ENCODE data around the gene PSMD9.

The PSMD9 gene

GRCh38 chr12:121918679-121919038, 30.1 kb downstream of the PSMD9 start:
- H3K9me2 ChIP-seq (replicated peaks; ENCODE audit: insufficient read depth, low read length), result no peaks in the 10 kb centered on the region
- H3K4me3 ChIP-seq (ENCODE audit: insufficient read depth, low read length, poor library complexity, severe bottlenecking), result peak overlapping the region; percentile 59
- no peak overlapping the region for H2AFZ ChIP-seq (ENCODE audit: low read depth, low read length, severe bottlenecking)
- H3K36me3 ChIP-seq (ENCODE audit: low read length), result no peaks in the 10 kb centered on the region
- H3K4me2 ChIP-seq (ENCODE audit: low read depth, low read length, poor library complexity, severe bottlenecking), result peak overlapping the region; percentile 69
- H3K9me3 ChIP-seq (ENCODE audit: insufficient read depth, low read length), result no peaks in the 10 kb centered on the region
- H3K9ac ChIP-seq (ENCODE audit: low read length), result peak overlapping the region; percentile 65
- peaks cover 36% of the 10 kb centered on the region for H3F3A ChIP-seq (ENCODE audit: insufficient read depth)
- H3K27ac ChIP-seq (ENCODE audit: low read depth, low read length), result peak overlapping the region; percentile 86
- TF ChIP-seq EZH2phosphoT487 (conservative IDR thresholded peaks at IDR 0.05; ENCODE audit: low read length) (no peak), CTCF (IDR thresholded peaks at IDR 0.05; ENCODE audit: insufficient read depth, low read length, poor library complexity, severe bottlenecking) (no peak)
- no peaks in the 10 kb centered on the region for H3K27me3 ChIP-seq (ENCODE audit: low read length)
- no peaks in the 10 kb centered on the region; the same call in 1 of the 2 replicates for H3K79me2 ChIP-seq (ENCODE audit: insufficient read depth, low read length)
- H4K20me1 ChIP-seq (ENCODE audit: low read depth, low read length), result no peaks in the 10 kb centered on the region

- H3K9me2 ChIP-seq (replicated peaks; ENCODE audit: insufficient read depth, low read length), result no peaks in the 10 kb centered on the region
- H3K36me3 ChIP-seq (ENCODE audit: low read length), result no peaks in the 10 kb centered on the region
- H3K79me2 ChIP-seq (ENCODE audit: insufficient read depth, low read length), result no peaks in the 10 kb centered on the region; the same call in 1 of the 2 replicates
- H3K4me3 ChIP-seq (ENCODE audit: insufficient read depth, low read length, poor library complexity, severe bottlenecking), result no peak overlapping the region
- H3K9ac ChIP-seq (ENCODE audit: low read length), result no peak overlapping the region
- no peak overlapping the region for H3K27ac ChIP-seq (ENCODE audit: low read depth, low read length)
- no peaks in the 10 kb centered on the region for H4K20me1 ChIP-seq (ENCODE audit: low read depth, low read length)
- no peaks in the 10 kb centered on the region for H3K27me3 ChIP-seq (ENCODE audit: low read length)
- no peak overlapping the region for H3K4me2 ChIP-seq (ENCODE audit: low read depth, low read length, poor library complexity, severe bottlenecking)
- H3K9me3 ChIP-seq (ENCODE audit: insufficient read depth, low read length), result no peaks in the 10 kb centered on the region
- no peak for TF ChIP-seq CTCF (IDR thresholded peaks at IDR 0.05; ENCODE audit: insufficient read depth, low read length, poor library complexity, severe bottlenecking)
- no peak for TF ChIP-seq EZH2phosphoT487 (conservative IDR thresholded peaks at IDR 0.05; ENCODE audit: low read length)
- H2AFZ ChIP-seq (ENCODE audit: low read depth, low read length, severe bottlenecking), result no peak overlapping the region
- peaks cover 32% of the 10 kb centered on the region for H3F3A ChIP-seq (ENCODE audit: insufficient read depth)
Observed at GRCh38 chr12:121921066-121921465, 32.5 kb downstream of the PSMD9 start.

- Histone ChIP-seq H3K4me2 (ENCODE audit: low read depth, low read length, poor library complexity, severe bottlenecking) (no peak overlapping the region), H3K27ac (ENCODE audit: low read depth, low read length) (peak overlapping the region; percentile 19; the same call in 1 of the 2 replicates)
Observed at GRCh38 chr12:121925358-121925695, 36.7 kb downstream of the PSMD9 start.

More at GRCh38 chr12:121925358-121925695, 36.7 kb downstream of the PSMD9 start:
- no peak overlapping the region for H3K9ac ChIP-seq (ENCODE audit: low read length)
- peaks cover 12% of the 10 kb centered on the region; the same call in 1 of the 2 replicates for H3F3A ChIP-seq (ENCODE audit: insufficient read depth)
- H3K36me3 ChIP-seq (ENCODE audit: low read length), result no peaks in the 10 kb centered on the region
- no peaks in the 10 kb centered on the region for H3K9me2 ChIP-seq (replicated peaks; ENCODE audit: insufficient read depth, low read length)
- H3K9me3 ChIP-seq (ENCODE audit: insufficient read depth, low read length), result no peaks in the 10 kb centered on the region
- H3K27me3 ChIP-seq (ENCODE audit: low read length), result no peaks in the 10 kb centered on the region
- H2AFZ ChIP-seq (ENCODE audit: low read depth, low read length, severe bottlenecking), result no peak overlapping the region
- H3K4me3 ChIP-seq (ENCODE audit: insufficient read depth, low read length, poor library complexity, severe bottlenecking), result no peak overlapping the region
- no peaks in the 10 kb centered on the region for H4K20me1 ChIP-seq (ENCODE audit: low read depth, low read length)
- TF ChIP-seq CTCF (IDR thresholded peaks at IDR 0.05; ENCODE audit: insufficient read depth, low read length, poor library complexity, severe bottlenecking) (no peak), EZH2phosphoT487 (conservative IDR thresholded peaks at IDR 0.05; ENCODE audit: low read length) (no peak)
- H3K79me2 ChIP-seq (ENCODE audit: insufficient read depth, low read length), result no peaks in the 10 kb centered on the region

All from SU-DHL-6 (cell line).